CD4-positive, alpha-beta T cell treated with Interleukin-1 beta for 1 hour (primary cell): Measurements from ENCODE around the gene FCER1G.

Source experiments
- DNase-seq, 2 donors: peaks; one replicate each; pipeline ENCODE4 v3.0.0-alpha.2; 2020 to 2022

The FCER1G gene

DNA sequence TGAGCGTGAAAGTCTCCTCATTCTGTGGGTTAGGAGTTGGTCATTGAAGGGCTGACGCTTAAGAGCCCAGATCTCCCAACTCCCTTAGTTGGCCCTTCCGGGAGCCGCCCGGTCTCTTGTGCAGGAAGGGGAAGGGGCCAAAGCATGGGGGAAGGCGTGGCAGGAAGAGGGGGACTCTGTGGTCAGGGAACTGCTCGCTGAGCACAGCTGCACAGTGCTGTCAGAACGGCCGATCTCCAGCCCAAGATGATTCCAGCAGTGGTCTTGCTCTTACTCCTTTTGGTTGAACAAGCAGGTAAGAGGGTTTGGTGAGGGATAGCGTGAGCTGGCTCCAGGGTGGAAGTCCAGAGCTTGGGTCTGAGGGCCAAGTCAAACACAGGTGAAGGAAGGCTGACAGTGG, at the start of gene FCER1G:
TSS of gene FCER1G (plus strand) at position 220 of the 400 bp plus-strand sequence. CDS start at position 247, 27 bp downstream.
- DNase-seq = peak in 1 of 2 donors; percentile 74

DNA sequence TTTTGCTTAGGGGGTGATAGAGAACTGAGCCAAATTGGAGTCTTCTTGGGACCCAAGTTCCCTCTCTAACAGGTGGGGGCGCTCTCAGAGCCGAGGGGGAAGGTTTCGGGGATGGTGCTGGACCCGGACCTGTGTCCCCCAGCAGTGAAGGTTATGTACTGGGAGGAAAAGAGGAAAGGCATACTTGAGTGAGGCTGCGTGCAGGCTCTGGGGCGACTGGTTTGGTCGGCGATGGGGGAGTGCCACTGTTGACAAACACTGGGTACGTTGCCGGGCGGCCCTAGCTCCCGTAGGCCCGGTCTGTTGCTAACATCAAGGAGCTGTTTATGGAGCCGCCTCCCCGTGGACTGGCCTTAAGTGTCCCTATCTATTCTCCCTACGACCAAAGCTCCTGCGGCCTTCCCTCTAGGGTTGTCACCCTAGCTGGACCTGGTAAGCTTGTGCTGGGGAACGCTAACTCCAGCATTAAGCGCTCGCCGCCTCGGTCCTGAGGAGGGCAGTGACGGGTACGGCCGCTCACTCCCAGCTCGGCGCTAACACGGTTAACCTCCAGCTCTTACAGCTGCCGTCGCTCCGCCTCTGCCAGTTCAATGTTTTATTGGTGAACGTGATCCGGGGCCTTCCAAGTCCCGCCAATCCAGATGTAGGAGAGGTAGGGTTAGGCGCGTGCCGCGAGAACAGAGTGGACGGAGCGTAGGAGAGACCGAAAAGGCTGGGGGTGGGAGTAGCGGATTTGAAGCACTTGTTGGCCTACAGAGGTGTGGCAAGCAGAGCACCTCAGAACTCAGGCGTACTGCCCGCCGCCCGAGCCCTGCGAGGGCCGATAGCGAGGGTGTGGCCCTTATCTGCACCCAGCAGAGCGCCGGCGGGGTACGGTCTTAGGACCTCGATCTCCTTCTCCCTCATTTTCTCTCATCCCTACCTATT, 49.1 kb upstream of the FCER1G start, which contains the start of gene PPOX:
TSS of gene PPOX (plus strand) at position 685 of the 927 bp plus-strand sequence. CDS start 422 bp downstream, outside the sequence.
- peak; percentile 95 to 96 for DNase-seq

GRCh38 chr1:161166669-161167548, 48.2 kb upstream of the FCER1G start:
- DNase-seq = no peak

DNA sequence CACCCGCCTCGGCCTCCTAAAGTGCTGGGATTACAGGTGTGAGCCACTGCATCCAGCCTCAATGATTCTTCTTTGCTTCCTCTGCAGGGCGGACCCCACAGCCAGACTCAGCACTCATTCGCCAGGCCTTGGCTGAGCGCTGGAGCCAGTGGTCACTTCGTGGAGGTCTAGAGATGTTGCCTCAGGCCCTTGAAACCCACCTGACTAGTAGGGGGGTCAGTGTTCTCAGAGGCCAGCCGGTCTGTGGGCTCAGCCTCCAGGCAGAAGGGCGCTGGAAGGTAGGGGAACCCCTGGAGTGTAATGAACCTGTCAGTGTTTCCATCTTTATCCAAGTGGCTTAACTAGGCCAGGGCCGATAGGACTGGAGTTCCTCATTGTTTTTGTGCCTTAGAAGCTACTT, 46.2 kb upstream of the FCER1G start:
- DNase-seq = no peak

DNA sequence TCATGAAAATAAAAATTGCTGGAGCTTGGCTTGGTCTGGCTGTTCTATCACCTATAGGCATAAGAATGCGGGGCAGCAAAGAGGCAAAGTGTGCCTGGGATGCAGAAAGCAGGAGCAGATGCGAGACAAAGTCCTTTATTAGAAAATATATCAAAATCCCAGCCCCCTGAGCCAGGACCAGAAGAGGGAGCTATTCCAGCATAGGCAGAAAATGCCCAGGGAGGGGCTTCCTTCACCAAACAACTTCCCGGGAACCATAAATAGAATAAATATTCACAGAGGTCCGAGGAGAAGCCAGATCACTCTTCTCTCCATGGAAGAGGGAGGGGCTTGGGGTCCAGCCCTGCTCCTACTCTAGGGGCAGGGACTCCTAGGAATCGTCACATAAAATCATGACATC, 43.9 kb upstream of the FCER1G start:
- DNase-seq = no peak

DNA sequence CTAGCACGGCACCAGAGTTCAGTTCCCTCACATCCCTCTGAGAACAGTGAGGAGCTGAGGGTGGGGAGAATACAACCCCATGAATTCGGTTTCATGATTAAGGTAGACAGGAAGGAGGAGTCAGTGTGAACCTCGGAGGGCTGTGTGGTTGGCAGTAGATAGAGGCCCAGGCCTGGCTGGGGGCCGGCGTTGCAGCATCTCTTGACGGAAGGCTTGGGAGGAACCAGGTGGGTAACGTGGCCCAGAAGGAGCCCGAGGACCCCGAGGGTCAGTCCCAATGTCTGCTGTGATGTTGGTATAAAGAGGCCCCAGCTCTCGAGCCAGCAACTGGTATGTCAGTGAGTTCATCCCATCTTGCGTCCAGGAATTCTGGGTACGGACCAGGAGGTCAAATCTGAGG, 43.4 kb upstream of the FCER1G start:
- DNase-seq = no peak

- DNase-seq = no peak
Measured at GRCh38 chr1:161172349-161172748, 42.7 kb upstream of the FCER1G start.

DNA sequence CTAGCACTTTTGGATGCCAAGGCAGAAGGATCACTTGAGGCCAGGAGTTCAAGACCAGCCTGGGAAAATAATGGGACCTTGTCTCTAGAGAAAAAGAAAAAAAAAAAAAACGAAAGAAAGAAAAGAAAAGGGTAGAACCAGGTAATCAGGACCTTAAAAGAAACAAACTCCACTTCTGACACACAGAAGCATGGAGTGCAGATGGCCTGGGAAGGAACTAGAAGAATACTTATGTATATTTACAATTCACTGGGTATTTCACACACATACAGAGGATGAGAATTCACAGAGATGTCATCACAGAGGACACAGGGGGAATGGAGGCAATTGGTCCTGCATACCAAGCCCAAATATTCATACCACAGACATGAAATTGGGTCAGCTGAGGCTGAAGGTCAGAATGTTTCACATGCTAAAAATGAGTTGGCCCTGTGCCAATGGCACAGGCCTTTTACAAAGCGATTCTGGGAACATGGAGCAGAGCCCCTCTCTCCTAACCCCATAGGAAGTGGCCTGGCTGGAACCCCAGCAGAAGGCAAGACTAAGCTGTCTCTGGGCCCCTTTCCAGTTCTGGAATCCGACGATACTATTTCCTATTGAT, 42.2 kb upstream of the FCER1G start:
- DNase-seq = no peak

- DNase-seq = no peak
Measured at GRCh38 chr1:161173711-161174110, 41.4 kb upstream of the FCER1G start.

DNA sequence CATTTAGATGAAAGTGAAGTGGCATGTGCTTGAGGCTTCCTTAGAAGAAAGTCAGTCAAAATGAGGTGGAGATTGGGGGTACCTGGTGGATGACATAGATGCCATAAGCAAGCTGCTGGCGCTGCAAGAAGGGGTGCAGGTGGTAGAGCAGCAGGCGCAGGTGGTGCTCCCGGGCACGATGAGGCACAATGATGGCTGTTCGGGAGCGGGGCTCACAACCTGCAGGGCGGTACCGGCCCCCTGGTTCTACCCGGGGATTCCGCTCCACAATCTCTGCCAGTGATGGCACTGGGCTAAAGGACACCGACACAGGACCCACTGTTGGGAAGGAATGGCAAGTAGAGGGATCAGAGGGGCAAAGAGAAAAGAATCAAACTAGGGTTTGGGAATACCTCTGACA, 40.2 kb upstream of the FCER1G start:
- DNase-seq = no peak

DNA sequence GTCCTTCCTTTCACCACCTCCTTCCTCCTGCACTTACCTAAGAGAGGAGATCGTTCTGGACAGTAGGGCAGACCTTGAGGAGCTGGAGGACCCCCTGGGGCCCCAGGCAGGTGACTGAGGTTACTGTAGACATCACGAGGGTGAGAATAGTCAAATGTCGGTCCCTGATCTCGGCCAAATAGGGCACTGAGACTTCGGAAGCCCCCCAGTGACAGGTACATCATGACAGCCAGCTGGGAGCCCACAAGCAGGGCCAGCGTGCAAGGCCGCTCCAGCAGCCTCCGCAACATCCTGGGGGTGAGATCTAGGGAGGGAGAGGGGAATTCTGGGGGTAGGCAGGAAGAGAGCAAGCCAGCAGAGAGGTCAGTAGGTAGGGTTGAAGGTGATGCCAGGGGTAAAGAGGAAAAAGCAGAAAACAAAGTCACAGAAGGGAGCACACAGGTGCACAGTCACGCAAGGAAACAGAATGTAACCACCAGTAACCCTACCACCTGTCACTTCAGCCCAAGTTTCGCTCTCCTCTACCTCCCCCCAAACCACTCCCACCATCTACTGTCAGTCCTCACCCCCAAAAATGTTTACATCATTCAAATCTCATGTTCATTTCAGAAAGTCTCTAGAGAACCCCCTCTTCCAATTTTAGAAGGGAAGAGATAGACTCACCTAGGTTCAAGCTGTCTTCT, 39.2 kb upstream of the FCER1G start:
- no peak for DNase-seq

- DNase-seq = no peak
Measured at GRCh38 chr1:161176468-161177111, 38.5 kb upstream of the FCER1G start.

DNA sequence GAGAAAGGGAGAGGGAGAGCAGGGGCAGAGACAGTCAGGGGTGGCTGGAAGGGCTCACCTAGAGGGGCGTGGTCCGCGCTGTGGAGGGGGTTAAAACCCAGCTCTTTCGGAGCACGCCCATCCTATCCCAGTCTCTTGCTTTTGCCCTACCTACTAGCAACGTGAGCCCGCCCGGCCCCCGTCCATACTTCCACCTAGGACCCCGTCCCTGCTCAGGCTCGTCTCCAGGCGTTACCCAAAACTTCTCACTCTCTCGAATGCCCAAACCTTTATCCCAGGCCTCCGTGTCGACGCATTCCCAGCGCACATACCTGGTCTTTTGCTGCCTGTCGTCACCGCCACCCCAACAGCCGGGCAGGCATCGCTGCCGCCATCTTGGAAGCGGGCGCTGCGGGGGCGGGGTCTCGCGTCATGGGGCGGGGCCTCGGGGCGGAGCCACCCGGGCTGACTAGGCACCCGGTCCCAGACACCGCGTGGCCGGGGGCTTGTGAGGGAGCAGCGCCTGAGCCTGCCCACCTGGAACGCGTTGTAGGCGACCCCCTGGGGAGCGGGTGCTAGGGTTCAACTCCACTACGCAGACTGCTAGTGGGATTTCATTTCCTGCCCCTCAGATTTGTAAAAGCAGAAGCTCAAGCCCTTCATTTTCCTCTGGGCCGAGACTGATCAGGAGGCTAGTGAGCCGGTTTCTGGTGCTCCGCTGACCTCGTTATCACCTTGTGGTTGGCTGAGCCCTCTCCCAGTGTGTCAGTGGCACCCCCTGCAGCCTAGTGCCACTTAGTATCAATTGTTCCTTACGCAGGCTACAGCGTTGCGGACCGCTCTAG, 37.8 kb upstream of the FCER1G start, which contains the start of gene B4GALT3:
TSS of gene B4GALT3 (minus strand) at position 396 of the 824 bp plus-strand sequence. CDS start 1,447 bp downstream, outside the sequence.
- peak; percentile 90 to 93 for DNase-seq

DNA sequence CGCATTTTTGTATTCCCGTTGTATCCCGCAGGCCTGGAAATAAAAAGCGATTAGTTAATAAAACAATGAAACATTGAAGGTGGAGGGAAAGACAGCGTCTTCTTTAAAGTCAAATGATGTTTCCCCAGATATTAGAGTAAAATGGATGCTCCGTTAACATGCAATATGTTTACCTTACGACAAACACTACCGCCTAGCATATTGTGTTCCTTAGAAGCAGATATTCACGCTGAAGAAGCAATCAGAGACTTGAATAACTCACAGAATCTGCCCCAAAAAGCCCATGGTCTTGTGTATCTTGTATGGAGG, 37.2 kb upstream of the FCER1G start:
- DNase-seq = no peak

GRCh38 chr1:161179698-161180097, 35.4 kb upstream of the FCER1G start:
- no peak for DNase-seq

DNA sequence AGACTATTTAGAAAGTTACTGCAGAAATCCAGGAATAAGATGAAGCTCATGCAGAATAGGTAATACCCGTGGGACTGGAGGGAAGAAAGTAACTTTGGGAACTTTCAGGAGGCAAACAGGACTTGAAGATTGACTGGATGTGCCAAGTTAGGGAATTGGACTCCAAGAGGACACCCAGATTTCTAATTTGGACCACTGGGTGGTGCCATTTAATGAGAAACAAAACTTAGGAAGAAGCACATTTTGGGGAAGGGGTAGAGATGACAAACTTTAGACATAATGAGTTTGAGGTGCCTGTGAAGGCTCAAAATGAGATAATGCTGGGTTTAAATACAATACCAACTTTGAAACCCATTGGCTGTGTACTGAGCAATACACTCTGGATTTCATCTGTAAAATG, 34.5 kb upstream of the FCER1G start:
- DNase-seq = no peak

- peak; percentile 68 to 74 for DNase-seq
Measured at GRCh38 chr1:161182214-161182613, 32.9 kb upstream of the FCER1G start.

DNA sequence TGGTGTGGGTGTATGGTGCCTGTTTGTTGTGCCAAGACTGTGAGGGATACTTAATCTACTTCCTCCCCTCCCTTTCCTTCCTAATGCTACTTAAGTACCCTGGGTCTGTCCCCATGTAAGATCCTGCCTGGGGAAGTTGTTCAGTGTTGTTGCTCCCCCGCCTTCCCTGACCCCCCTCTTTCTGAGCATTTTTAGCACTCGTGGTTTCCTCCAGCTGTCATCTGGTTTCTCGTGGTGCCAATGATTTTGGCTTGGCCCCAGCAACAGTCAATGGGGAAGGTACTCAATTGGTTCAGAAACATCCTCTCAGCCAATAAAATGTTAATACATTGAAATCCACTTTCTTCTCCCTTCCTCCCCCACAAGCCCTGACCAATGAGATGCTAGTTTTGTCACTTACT, 29.8 kb upstream of the FCER1G start:
- peak; percentile 87 to 91 for DNase-seq

DNA sequence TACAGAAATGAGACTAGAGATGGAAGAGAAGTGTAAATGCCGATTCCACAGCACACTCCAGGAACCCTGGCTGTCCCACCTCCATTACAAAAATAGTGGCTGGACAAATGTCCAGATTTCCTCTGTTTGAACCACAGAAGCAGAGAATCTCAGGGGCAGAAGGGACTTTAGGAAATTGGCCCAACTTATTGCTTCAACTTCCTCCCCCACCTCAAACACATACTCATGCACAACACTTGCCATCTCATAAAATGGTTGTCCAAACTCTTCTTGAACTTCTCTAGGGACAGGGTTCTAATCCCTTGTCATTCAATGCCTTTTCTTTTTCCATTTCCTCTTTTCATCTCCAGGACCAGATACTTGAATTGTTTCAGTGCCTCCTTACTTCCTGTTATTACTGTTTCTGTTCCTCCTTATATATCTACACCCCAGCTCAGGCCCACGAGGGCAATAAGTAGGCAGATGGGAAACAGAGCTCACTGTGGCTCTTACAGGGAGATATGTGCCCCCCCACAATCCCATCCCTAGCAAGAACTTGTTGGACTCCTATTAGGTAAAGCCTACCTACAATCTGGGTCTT, 29.3 kb upstream of the FCER1G start:
- DNase-seq = peak in 1 of 2 donors; percentile 46

DNA sequence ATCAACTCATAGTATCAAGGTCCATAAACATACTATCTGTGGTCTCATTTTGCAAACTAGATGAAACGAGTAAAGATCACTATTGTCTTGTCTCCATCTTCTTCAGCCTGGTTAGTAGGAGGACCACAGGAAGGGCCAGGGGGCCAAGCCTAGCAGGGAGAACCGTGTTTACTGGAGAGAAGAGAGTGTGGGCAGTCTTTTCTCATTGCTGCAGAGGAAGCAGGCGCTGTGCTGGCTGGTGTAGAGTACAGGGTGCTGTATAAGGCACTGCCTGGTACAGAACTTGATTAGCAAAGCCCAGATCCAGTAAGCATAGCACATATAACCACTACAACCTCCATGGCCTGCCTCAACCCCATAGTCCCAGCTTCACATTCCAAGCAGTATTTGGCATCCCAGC, 27.8 kb upstream of the FCER1G start:
- no peak for DNase-seq

DNA sequence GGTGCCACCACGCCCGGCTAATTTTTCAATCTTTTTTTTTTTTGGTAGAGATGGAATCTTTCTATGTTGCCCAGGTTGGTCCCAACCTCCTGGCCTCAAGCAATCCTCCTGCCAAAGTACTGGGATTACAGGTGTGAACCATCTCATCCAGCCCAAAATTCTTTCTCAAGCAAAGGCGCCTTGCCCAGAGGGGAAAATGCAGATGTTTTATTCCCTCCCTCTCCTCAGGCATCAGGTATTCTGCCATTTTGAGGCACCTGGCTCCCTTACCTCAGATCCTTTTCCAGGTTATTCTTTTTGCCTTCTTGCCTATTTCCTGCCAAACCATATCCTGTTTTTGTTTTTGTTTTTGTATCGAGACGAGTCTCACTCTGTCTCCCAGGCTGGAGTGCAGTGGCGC, 26.7 kb upstream of the FCER1G start:
- no peak for DNase-seq
